WERI-Rb-1 (cell line): ENCODE measurements around the gene GALNS.

ENCODE experiments used
- DNase-seq: peaks from one replicate; pipeline ENCODE4 v3.0.0-alpha.2; 2020
- H3K27ac ChIP-seq: fragments of 250-450 bp; sonication (Bioruptor Pico); 2 replicates; pipeline ENCODE4 v1.5.1; 2020; ENCODE audit warnings: mild to moderate bottlenecking, moderate library complexity
- H3K27me3 ChIP-seq: fragments of 250-450 bp; sonication (Bioruptor Pico); 2 replicates; pipeline ENCODE4 v1.5.1; 2021; ENCODE audit warnings: mild to moderate bottlenecking, low read depth, moderate library complexity; ENCODE audit not compliant: insufficient read depth, severe bottlenecking
- H3K36me3 ChIP-seq: fragments of 250-450 bp; sonication (Bioruptor Pico); 2 replicates; pipeline ENCODE4 v1.5.1; 2020; ENCODE audit warnings: mild to moderate bottlenecking, moderate library complexity
- H3K4me3 ChIP-seq: 2 replicates; pipeline ENCODE4 v1.5.1; 2011; ENCODE audit warnings: low read depth, mild to moderate bottlenecking, control low read depth, low read length
- H3K9me3 ChIP-seq: fragments of 250-450 bp; sonication (Bioruptor Pico); 2 replicates; pipeline ENCODE4 v1.5.1; 2021; ENCODE audit warnings: mild to moderate bottlenecking, moderate library complexity; ENCODE audit not compliant: severe bottlenecking
- TF ChIP-seq, protein P1 (sequence below): IDR thresholded peaks from 2 replicates; pipeline ENCODE4 v1.5.1; 2011; ENCODE audit warnings: low read depth, mild to moderate bottlenecking, control low read depth, inconsistent platforms, low read length

GALNS gene

GRCh38 chr16:88878356-88878755 is 21.6 kb upstream of the GALNS start:
- no peaks in the 10 kb centered on the region for H3K9me3 ChIP-seq
- H3K4me3 ChIP-seq = no peak overlapping the region
- H3K27ac ChIP-seq = no peak overlapping the region
- H3K36me3 ChIP-seq = no peaks in the 10 kb centered on the region; the same call in 1 of the 2 replicates
- H3K27me3 ChIP-seq = no peaks in the 10 kb centered on the region
- TF ChIP-seq, protein P1, sequence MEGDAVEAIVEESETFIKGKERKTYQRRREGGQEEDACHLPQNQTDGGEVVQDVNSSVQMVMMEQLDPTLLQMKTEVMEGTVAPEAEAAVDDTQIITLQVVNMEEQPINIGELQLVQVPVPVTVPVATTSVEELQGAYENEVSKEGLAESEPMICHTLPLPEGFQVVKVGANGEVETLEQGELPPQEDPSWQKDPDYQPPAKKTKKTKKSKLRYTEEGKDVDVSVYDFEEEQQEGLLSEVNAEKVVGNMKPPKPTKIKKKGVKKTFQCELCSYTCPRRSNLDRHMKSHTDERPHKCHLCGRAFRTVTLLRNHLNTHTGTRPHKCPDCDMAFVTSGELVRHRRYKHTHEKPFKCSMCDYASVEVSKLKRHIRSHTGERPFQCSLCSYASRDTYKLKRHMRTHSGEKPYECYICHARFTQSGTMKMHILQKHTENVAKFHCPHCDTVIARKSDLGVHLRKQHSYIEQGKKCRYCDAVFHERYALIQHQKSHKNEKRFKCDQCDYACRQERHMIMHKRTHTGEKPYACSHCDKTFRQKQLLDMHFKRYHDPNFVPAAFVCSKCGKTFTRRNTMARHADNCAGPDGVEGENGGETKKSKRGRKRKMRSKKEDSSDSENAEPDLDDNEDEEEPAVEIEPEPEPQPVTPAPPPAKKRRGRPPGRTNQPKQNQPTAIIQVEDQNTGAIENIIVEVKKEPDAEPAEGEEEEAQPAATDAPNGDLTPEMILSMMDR = no peak
- no peak for DNase-seq

GRCh38 chr16:88877564-88878289 is 21.0 kb upstream of the GALNS start:
- no peaks in the 10 kb centered on the region for H3K9me3 ChIP-seq
- no peak overlapping the region for H3K27ac ChIP-seq
- no peak overlapping the region for H3K4me3 ChIP-seq
- TF ChIP-seq, protein P1 = no peak
- DNase-seq = no peak
- no peaks in the 10 kb centered on the region for H3K27me3 ChIP-seq
- no peaks in the 10 kb centered on the region; the same call in 1 of the 2 replicates for H3K36me3 ChIP-seq

DNA sequence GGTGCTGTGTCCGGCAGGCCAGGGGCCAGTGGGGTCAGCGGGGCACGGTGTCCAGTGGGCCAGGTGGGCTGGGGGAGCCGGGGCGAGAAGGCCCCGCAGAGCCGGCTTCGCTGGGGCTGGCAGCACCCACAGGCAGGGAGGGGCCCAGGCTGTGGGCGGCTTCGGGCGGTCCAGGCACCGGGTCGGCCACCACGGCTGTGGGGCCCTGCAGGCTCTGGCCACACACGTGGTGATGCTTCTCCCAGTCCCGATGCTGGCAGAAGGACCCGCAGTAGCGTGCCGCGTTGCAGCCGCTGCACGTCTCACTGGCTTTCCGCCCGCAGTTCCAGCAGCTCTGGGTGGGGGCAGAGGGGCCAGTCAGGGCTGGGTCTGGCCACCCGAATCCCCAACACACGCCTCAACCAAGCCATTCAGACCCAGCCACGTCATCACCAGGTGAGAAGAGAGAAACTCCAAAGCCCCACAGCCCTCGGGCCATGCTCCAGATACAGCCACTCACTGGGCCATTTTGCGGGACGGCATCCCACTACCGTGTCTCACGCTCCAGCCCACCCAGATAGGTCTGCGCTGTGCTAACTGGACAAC is 20.3 kb upstream of the GALNS start:
- TF ChIP-seq, protein P1 = no peak
- Histone ChIP-seq H3K27ac (no peak overlapping the region), H3K9me3 (no peaks in the 10 kb centered on the region), H3K36me3 (no peaks in the 10 kb centered on the region; the same call in 1 of the 2 replicates), H3K27me3 (no peaks in the 10 kb centered on the region), H3K4me3 (no peak overlapping the region)
- DNase-seq = no peak

DNA sequence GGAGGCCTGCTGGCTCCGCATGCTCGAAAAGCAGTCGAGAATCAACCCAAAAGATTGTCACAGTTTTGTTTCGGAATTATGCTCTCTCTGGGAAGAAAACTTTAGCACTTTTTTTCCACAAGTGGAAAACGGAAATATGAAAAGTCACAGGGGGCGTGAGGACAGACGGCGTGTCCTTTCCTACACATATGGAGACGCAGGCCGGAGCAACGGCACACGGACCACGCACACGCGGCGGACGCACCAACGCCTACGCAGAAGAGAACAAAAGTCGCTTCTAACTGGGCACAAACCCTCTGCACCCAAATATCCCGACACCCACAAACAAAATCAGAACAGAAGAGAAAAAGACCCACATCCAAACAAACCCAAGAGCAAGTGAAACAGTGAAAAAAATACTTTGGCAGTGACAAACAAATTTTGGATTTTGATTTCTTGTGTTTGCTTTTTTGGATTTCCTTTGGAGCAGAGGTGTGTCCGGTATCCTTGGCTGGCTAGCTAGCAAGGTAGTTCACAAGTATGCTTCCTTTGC is 19.0 kb upstream of the GALNS start:
- Histone ChIP-seq H3K4me3 (no peak overlapping the region), H3K36me3 (no peaks in the 10 kb centered on the region; the same call in 1 of the 2 replicates), H3K9me3 (no peaks in the 10 kb centered on the region), H3K27me3 (no peaks in the 10 kb centered on the region), H3K27ac (no peak overlapping the region)
- DNase-seq = no peak
- TF ChIP-seq, protein P1 = no peak

DNA sequence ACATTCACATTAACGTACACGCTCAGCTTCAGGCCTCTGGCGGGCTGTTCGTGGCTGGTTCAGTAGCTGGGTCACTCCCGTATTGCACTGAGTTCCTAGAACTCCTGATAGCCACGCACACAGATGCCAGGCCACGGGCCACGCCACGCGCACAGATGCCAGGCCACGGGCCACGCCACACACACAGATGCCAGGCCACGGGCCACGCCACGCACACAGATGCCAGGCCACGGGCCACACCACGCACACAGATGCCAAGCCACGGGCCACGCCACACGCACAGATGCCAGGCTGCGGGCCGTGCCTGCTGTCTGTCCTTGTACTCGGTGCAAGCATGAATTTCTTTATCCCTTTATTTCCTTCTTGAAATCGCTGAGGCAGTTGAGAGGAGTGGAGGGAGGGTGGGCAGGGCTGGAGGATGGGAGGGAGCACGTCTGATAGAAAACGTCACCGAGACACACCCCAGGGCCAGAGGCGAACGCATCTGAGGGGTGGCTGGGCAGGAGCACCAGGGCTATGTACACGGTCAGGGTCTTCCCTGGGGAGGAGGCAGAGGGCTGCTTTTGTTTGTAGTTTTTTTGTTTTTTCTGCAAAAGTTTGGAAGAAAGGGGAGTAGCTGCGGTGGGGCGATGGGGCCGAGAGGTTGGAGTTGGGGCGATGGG is 18.3 kb upstream of the GALNS start:
- Histone ChIP-seq H3K27ac (no peak overlapping the region), H3K36me3 (no peaks in the 10 kb centered on the region; the same call in 1 of the 2 replicates), H3K9me3 (no peaks in the 10 kb centered on the region), H3K4me3 (no peak overlapping the region), H3K27me3 (no peaks in the 10 kb centered on the region)
- DNase-seq = no peak
- TF ChIP-seq, protein P1 = no peak
